Esophagus mucosa (tissue), 1 donor: ENCODE results near the gene SHTN1. TPM values are rescaled to one million over a fixed set of nuclear protein-coding genes. Genes with fewer than 3 reads are reported as not detected.

Source experiments
- ATAC-seq: fragments of 200-7000 bp; cut with Tn5 transposase; one replicate; pipeline ENCODE4 v1.9.1; 2020
- total RNA-seq: library from RNA; stranded (reverse); gene quantifications from one replicate; pipeline ENCODE4 v1.2.4, GENCODE V29; 2023
- donor health status: DM: yes; HTN: yes; CAD: no.

SHTN1 gene
- total RNA-seq, 1 donor from 2014 or later = 23.9 TPM

DNA sequence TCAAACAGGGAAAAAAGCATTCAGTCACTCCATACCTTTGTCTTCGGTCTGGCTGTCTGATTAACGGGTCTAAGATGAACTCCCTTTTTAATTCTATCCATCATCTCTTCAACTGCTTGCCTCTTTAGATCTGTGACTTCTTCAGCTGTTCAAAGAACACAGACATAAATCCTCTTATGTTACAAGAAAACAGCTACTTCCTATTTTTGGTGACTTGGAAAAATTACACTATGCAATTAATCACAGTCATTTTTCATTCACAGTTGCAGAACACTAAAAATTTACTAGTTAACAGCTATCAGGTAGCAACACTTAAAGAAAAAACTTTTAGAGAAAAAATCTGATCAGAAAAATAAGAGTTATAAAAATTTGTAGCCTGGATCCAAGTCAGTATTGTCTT, 89.6 kb downstream of the SHTN1 start:
- ATAC-seq = no peak

DNA sequence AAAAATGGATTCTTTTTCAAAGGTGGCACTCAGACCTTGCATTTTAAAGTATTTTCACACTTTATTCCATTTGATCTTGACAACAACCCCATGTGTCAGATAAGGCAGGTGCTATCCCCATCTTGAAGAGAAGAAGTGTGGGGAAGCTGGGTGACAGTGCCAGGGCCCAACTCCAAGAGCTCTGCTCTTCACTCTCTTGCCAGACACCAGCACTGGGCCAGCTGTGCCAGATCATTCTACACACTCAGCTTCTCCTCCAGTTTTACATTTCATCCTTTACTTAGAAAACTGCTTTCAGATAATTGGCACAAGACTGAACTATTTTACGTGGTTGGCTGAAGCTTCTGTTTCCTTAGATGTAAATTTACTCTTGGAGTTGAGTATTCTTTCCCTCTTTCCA, 91.3 kb downstream of the SHTN1 start:
- no peak for ATAC-seq

DNA sequence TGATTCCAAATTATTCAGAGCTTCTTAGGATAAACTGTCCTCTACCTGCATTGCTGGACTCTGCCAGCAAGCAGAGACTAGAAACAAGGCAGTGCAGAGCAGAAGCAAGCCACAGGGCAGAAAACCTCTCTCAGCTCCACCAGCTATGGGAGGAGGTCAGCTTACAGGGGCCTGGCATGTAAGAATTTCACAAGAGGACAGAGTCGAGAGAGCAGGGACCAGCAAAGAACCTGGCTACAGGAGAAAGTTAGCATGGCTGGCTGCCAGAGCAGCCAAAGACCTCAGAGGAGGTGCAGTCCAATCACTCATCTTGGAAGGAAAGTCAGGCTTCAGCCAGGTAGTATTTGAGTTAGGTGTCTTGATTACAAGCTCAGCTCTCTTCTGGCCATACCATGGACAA, 92.8 kb downstream of the SHTN1 start:
- no peak for ATAC-seq

DNA sequence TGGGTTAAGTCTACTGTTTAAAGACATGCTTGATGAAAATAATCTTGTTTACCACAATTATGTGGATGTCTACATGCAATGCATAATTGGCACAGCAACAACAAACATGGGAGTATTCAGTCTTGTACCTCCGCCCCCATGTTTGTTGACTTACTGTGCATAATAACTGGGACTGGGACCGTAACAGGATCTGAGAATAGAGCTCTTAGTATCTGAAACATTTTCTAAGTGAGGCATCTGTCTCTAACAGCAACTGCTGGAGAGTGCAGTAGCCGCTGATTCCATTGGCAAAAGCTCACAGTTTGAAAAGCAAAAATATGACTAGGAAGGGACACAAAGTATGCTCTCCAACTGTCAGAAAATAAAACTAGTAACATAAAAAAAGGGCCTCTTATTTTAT, 94.1 kb downstream of the SHTN1 start:
- ATAC-seq = no peak

DNA sequence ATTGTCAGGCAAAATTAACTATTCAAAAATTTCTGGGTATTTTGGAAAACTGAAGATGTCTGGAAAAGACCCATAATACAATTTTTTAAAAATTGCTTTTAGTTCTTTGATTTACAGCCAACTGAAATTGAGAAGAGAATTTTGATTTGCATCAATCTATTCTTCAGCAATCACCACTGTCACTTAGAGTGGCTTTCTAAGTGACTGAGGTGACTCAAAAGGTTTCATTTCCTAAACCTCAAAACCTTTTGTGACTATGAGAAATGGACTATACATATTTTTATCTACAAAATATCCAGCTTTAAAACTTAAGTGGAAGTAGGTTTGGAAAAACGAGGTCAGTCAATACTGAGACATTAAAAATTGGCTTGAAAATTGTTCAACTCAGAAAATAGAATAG, 95.7 kb downstream of the SHTN1 start:
- ATAC-seq = no peak

DNA sequence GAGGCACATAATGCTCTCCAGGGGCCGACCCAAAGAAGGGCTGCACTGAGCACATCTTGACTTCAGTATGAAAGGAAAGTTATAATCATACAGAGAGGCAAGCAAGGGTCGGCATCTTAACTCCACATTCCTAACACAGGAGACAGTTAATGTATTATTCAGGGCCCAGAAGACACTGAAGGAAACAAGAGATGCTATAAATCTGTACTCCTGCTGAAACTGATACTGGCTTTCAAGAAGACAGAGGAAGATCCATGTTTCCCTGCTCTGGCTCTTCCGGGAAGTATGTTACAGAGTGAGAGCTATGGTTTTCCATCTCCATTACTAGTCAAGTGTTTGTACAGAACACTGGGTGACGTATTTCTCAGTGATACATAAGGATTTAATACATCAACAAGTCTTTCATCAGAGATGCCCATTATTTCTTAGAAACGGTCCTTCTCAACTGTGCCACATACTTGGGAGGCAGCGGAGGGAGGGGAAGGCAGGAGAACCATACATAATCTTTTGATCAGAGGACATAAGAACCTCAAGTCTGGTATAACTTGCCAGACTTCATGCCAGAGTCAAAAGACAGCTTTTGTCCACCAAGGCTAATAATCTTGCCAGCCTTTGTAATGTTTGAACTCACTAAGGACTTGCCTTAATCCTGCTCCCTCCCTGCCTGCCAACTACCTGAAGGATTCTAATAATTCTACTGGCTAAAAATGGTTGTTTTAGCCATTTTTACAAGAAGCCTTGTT, 97.6 kb downstream of the SHTN1 start:
- ATAC-seq = peak; percentile 76

DNA sequence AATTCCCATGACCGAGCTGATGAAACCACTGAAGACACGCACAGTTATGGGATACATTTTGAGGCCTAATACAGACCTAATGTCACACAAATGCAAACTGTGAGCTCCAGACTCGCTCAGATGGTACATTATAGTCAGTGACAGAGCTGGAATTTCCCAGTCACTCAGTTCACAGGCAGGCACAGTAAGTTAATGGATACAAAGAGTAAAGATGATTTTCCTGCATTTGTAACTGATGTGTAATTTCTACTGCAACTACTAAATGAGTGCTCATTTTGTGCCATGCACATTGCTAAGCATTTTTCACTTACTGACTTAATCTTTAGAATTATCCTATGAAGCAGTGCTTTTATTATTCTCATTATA, 99.2 kb downstream of the SHTN1 start:
- no peak for ATAC-seq

DNA sequence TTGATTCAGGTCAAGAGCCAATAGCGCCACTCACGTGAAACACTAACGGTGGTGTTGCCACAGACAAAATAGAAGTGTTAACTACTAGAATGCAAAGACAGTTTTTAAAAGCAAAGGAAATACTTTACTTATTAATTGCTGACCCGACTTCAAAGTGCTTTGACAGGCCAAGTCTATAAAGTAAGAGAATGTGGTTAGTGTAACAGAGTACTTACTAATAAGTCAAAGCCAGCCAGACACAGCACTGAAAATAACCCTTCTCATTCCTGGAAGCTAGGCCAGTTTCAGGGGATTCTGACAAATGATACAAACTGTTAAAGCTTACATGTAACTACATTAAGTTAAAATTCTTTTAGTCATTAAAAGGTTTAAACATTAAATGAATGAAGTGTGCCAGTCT, 105.4 kb downstream of the SHTN1 start:
- ATAC-seq = no peak

DNA sequence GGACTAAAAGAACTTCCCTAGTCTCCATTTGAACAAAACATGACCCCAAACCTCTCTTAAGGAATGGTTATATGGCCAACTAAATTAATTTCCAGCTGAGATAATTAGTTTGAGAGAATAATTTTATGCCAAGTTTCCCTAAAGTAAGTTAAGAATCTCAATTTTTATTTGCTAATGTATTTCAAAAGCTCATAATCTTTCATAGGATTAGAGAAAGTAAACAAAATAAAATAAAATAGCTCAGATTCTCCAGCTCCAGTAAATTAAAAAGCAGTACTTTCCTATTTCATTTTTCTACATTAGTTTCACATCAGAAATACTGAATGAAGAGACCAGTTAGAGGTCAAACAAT, 111.3 kb downstream of the SHTN1 start:
- no peak for ATAC-seq

DNA sequence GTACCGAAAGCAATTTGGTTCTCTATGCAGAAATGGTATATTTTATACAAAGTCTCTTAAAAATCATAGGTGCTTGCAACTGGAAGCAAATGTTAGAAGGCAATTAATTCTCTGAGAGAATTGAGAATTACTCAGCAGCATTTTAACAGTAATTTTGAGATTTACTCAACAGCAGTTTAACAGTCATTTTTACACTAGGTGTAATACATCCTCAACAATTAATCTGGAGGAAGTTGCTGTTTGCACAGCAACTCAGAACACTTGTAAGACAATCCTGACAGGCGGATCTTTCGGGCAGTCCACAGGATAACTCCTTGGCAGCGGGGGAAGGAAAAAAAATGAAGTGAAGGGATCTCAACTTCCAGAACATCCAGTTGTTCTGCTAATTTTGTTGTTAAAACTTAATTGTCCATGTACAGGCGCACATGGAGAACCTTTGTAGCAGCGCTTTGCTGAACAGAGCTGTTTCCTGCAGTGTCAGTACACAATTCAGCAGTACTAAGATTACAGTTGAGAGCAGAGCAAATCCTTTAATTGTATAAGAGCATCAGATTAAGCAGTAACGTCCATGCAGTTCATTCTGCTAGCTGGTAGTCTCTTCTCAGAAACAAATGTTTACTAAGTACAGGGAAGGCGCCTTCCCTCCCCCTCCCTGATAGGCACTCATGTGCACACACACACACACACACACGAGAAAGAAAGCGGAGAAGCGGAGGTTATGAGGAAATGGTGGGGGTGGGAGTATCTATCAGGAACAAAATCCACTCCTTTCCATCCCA, 111.9 kb downstream of the SHTN1 start:
- no peak for ATAC-seq

DNA sequence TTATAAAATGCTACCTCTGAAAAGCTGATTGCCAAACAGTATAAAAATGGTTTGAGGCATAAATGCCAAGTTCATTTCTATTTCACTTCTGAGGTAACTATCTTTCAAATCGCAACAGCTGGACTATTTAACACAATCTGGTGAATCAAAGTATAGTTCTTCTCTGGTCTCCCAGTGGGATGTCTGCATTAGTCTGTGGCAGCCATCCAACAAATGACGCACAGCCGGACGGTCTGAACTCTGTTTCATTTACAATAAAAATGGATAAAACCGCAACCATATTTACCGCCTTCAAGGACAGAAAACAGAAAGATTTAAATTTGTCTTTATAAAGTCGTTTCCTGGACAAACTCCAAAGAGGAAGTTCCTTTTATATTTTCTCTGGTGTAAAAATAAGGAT, 113.8 kb downstream of the SHTN1 start:
- no peak for ATAC-seq

DNA sequence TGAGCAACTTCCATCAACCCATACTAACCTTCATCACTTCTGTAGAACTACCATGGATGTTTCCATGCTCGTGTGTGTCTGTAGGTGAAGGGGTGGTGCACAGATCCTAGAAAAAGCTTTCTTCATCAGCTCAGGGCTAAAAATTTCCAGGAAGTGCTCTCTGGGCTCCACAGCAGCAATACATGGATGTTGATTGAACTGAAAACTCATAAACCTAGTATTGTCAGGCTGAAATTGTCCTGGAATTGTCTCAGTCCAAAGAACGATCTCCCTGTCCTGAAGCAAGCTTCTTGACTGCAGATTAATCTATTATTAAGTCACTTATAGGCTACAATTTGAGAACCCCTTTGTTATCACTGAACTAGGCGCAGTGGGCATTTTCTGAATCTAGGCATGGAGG, 115.9 kb downstream of the SHTN1 start:
- no peak for ATAC-seq

DNA sequence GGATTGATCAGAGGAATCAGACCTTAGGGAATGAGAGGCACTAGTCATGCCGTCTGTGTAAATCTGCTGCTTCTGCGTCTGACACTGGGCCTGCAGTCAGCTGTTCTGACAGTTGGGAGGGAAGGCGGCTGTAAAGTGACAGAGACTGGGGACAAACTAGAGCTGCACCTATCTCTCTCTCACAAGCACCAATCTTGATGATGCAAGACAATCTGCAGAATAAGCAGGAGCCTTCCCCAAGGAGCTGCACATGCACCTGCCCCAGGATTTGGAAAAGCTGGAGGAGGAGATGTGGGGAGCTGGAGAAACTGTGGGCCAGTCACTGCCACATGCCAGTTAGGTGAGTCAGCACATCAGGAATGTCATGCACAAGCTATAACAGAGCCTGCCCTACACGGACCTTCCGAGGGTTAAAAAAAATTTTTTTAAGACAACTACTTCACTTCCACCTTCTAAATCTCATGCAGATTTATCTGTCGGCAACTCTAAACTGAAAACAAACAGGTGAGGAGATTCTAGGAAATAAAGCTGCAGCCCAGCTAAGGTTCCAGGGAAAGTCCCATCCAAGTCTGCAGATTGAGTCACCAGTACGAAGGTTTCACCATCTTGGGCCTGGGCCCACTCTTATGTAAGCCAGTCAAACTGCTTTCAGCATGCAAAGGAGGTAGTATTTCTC, 116.5 kb downstream of the SHTN1 start:
- ATAC-seq = peak; percentile 97

DNA sequence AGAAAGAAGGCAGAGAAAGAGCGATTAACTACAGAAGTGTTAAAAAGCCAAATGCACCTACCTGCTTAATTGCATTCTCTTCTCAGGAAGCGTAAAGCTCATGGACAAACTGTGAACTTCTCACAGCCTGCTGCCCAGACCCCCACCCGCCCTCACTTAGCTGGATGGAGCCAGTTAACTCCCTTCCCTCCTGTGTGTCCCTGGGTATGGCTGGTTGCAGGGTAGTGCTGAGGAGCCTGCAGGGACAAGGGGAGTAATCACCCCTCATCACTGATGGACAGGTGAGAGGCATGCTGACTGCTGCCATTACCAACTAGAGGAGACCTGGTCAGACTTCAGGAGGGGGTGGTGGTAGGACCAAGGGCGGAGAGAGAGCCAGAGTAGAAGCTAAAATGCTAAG, 118.2 kb downstream of the SHTN1 start:
- peak; percentile 5 for ATAC-seq

DNA sequence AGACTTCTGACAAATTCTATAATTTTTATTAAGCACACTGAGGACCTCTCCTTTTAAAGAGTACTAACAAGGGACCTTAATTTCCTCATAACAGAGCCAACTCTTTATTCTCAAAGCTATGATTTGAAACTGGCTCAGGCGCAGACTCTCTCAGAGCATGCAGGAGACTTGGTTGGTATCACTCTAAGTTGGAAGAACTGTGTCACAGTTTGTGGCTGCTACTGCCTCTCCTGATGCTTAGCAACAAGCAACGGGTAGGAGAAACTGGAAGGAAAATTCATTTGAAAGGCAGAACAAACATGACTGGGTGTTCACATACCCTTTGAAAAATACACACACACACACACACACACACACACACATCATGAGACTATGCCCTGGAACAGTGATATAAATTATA, 122.3 kb downstream of the SHTN1 start:
- ATAC-seq = no peak

DNA sequence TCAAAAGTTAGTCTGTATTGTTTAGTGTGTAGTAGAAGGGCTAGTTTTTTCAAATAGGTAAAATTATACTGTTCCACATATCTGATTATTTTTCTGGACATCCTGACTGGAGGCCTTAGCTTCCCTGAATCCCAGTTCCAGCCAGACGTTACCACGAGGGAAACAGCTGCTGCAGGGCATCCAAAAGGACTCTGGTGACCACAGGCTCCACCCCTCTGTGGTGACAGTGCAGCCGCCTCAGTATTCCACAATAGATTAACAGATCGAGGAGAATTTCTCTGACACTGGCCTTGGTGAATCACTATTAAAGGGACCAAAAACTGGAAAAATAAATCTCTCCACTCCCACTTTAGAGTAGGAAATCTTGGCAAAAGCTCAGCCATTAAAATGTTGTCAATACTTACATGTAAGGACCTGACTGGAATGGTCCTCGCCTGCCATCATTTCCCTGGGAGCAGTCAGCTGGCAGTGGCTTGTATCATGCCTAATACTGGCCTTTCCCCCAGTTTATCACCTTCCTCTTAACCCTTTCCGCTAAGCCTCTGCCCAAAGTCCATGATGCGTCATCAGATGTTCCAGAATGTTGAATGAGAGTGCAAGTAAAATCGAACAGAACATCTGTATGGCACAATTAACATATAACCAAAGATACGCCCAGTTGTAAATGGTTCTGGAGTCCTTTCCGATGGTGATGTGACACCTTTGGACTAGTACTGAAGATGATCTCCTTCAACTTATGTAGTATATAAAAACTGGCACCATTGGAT, 124.1 kb downstream of the SHTN1 start:
- no peak for ATAC-seq

DNA sequence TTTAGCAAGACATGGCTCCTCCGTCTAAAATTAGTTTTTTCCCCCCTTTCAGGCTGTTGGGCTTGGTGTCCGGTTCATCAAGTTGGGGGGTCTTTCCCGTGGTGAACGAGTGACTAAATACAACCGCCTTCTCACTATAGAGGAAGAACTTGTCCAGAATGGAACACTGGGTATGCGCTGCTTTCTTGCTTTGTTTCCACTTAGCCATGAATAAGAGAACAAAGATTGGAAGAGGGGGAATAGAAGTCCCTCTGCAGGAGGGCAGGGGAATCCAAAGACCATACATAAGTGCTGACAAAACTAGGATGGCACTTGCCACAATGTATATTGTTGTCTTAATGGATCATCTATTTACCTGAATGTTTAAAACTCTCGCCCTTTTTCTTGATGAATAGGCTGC, 125.2 kb downstream of the SHTN1 start:
- no peak for ATAC-seq

DNA sequence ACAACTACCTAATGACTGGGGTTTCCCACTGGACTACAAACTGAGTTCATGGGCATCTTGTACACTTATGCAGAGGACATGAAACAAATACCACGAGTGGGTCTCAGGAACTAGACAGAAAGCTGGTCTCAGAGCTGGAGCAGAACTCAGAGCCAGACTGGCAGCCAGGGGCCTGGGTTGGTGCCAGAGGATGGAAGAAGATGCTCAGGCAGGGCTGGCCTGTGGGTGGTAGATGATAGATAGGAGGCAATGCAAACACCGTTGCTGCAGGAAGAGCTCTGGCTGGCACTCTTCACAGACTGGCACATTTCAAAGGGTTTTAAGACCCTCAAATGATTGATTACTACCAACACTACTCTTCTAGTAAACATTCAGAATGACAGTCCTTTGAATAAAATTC, 126.9 kb downstream of the SHTN1 start:
- no peak for ATAC-seq

DNA sequence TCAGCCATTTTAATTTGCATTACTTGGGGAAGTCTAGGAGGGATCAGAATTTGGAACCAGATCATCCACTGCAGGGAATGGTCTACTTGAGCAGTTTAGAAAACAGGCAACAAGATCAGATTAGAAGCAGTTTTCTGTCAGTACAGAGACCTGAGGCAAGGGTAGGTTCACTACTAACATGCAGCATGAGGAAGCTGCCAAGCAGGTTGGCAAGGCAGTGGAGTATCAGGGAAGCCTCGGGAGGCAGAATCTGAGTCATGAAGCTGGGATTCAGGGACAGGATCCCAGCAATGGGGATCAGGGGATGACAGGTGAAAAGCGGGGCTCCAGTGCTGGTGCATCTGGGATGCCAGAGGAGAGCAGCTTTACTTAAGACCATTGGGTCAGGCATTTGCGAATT, 127.6 kb downstream of the SHTN1 start:
- ATAC-seq = peak; percentile 18

DNA sequence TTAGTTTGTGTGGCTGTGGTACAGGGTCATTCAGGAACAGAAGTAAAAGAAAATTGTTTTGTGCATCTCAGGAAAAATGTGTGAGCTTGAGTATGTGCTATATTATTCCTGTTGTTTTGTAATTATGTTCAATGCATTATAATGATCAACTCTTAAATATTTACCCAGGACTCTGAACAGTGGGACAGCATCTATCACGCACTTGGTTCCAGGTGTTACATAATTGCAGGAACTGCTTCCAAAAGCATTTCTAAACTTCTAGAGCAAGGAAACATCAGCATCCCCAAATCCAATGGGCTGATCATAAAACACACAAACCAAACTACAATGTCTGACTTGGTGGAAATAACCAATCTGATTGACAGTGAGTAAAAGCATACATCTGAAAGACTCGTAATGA, 129.1 kb downstream of the SHTN1 start:
- ATAC-seq = no peak

DNA sequence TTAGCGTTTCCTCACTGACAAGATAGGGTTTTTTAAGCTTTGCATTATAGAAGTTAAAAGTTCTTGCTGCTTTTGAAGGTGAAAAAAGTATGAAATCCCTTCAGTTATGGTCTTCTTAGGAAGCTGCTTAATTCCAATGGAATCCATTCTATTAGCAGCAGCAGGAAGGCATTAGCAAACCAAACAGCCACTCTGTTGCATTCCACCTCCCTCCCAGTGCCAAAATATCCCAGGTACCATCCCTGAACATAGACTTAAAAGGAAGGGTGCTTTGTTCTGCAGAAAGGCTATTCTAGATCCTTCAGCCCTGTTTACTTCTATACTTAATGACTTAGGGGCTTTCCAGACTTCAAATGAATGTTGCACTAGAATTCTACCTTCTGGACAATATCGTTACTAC, 131.9 kb downstream of the SHTN1 start:
- ATAC-seq = no peak

DNA sequence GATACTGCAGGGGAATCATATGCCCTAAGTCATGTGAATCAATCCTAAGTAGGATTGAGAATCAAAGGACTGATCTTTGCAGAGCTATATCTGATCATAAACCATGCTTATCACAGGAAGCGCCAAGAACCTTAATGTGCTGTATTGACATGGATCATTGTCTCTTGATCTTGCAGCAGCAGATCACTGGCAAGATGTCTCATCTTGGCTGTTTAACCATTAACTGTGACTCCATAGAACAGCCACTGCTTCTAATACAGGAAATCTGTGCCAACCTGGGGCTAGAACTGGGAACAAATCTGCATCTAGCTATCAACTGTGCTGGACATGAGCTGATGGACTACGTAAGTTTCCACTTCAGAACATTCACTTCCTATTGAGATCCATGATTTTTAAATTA, 134.0 kb downstream of the SHTN1 start:
- no peak for ATAC-seq

DNA sequence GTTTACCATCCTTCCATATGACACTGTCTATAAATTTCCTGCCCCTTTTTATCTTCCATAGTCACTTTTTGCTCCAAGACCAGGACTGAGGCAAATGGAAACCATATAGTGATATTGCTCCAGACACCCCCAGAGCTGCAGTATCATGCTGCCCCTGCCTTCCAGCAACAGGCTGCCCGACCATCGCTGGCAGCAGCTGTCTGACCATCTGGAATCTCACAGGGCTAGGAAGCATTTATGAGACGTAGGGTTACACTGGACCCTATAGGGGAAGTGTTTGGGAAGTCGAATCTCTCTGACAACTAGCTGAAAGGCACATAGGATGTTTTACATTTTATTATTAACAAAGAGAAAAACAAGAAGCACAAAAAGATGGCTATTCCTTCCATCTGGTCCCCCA, 136.3 kb downstream of the SHTN1 start:
- ATAC-seq = no peak
